Cardiac muscle cell (in vitro differentiated cells and primary cell): ENCODE measurements around the gene TTC17. TPM values are rescaled to one million over a fixed set of nuclear protein-coding genes. Genes with fewer than 3 reads are reported as not detected.

Source experiments
- DNase-seq, 2 donors: peaks; one replicate each; pipeline versions ENCODE4 v3.0.0 to v3.0.0-alpha.2; 2010 to 2017; ENCODE audit warnings: low read depth in 1 of 2, low spot score in 1 of 2
- H3K27ac ChIP-seq: fragments of 200-600 bp; sonication (generic); 2 replicates; pipeline ENCODE4 v1.5.1; 2016
- H3K27me3 ChIP-seq: fragments of 200-600 bp; sonication (generic); 2 replicates; pipeline ENCODE4 v1.6.0; 2016; ENCODE audit warnings: control low read depth
- H3K36me3 ChIP-seq: fragments of 200-600 bp; sonication (generic); 2 replicates; pipeline ENCODE4 v1.5.1; 2016; ENCODE audit warnings: control low read depth
- H3K4me1 ChIP-seq: fragments of 200-600 bp; sonication (generic); 2 replicates; pipeline ENCODE4 v1.8.1; 2017; ENCODE audit warnings: low read depth, mild to moderate bottlenecking, mixed run types
- H3K4me3 ChIP-seq: fragments of 200-600 bp; sonication (generic); 2 replicates; pipeline ENCODE4 v1.5.1; 2016; ENCODE audit warnings: mild to moderate bottlenecking
- H3K9me3 ChIP-seq: fragments of 200-600 bp; sonication (generic); 2 replicates; pipeline ENCODE4 v1.5.1; 2017; ENCODE audit warnings: low read depth, mild to moderate bottlenecking, control low read depth
- CTCF ChIP-seq: IDR thresholded peaks from 2 replicates; pipeline ENCODE4 v1.5.1; 2012; ENCODE audit warnings: low read depth, mild to moderate bottlenecking, low read length
- polyA plus RNA-seq: library from polyadenylated mRNA; unstranded; fragments of >200 nt; fragmentation: Nextera tagmentation; extraction: Ambion mirVana; gene quantifications from 2 replicates; pipeline ENCODE4 v1.2.1, GENCODE V29; 2016
- total RNA-seq: library from RNA; depleted of rRNA; stranded (reverse); fragments of >200 nt; gene quantifications from 2 replicates; pipeline ENCODE4 v1.2.3, GENCODE V29; 2016

The TTC17 gene
- total RNA-seq: 55.8 and 103 TPM in 2 replicates
- 31.7 and 60.3 TPM in 2 replicates for polyA plus RNA-seq

GRCh38 chr11:43358801-43359421, at the start of gene TTC17:
Gene TTC17, plus strand, starts transcription at chr11:43358920. Its CDS starts 35 bp downstream, at chr11:43358955.
- Histone ChIP-seq H3K9me3 (no peaks in the 10 kb centered on the region), H3K36me3 (no peaks in the 10 kb centered on the region), H3K4me3 (peak within 1 kb of the TSS; percentile 83), H3K27me3 (no peaks in the 10 kb centered on the region), H3K27ac (peak within 1 kb of the TSS; percentile 96), H3K4me1 (peaks cover 14% of the 10 kb centered on the region)
- peak; percentile 93 to 96 for DNase-seq
- TF ChIP-seq CTCF: no peak

GRCh38 chr11:43311791-43312607, 46.7 kb upstream of the TTC17 start, which contains the start of gene API5:
Gene API5, plus strand, starts transcription at chr11:43311996. Its CDS starts 132 bp downstream, at chr11:43312128.
- peak within 1 kb of the TSS; percentile 88 for H3K4me3 ChIP-seq
- no peaks in the 10 kb centered on the region for H3K27me3 ChIP-seq
- peak; percentile 78 for TF ChIP-seq CTCF
- H3K4me1 ChIP-seq: peaks cover 11% of the 10 kb centered on the region
- peak; percentile 95 to 96 for DNase-seq
- no peaks in the 10 kb centered on the region for H3K9me3 ChIP-seq
- peak within 1 kb of the TSS; percentile 90 for H3K27ac ChIP-seq
- H3K36me3 ChIP-seq: no peaks in the 10 kb centered on the region

GRCh38 chr11:43315966-43316365, 42.8 kb upstream of the TTC17 start:
- peaks cover 11% of the 10 kb centered on the region for H3K4me1 ChIP-seq
- peaks cover 22% of the 10 kb centered on the region for H3K36me3 ChIP-seq
- H3K4me3 ChIP-seq: no peak overlapping the region
- H3K9me3 ChIP-seq: no peaks in the 10 kb centered on the region
- DNase-seq: peak in 1 of 2 donors; percentile 1
- no peaks in the 10 kb centered on the region for H3K27me3 ChIP-seq
- no peak overlapping the region for H3K27ac ChIP-seq
- TF ChIP-seq CTCF: no peak

GRCh38 chr11:43316451-43316850, 42.3 kb upstream of the TTC17 start:
- no peak overlapping the region for H3K27ac ChIP-seq
- no peak for TF ChIP-seq CTCF
- peaks cover 27% of the 10 kb centered on the region for H3K36me3 ChIP-seq
- peak in 1 of 2 donors; percentile 7 for DNase-seq
- H3K9me3 ChIP-seq: no peaks in the 10 kb centered on the region
- H3K27me3 ChIP-seq: no peaks in the 10 kb centered on the region
- no peak overlapping the region for H3K4me3 ChIP-seq
- H3K4me1 ChIP-seq: peaks cover 8% of the 10 kb centered on the region

- peak in 1 of 2 donors; percentile 89 for DNase-seq
- Histone ChIP-seq H3K27me3 (no peaks in the 10 kb centered on the region), H3K36me3 (peaks cover 97% of the 10 kb centered on the region), H3K9me3 (no peaks in the 10 kb centered on the region), H3K27ac (no peak overlapping the region), H3K4me3 (no peak overlapping the region), H3K4me1 (no peaks in the 10 kb centered on the region)
- TF ChIP-seq CTCF: no peak
Measured at GRCh38 chr11:43327987-43328386, 30.7 kb upstream of the TTC17 start.
